HS-5 (cell line): ENCODE measurements around the gene GLRA3.
"Not testable (repeated sequence)": the region's sequence is repeated elsewhere in the genome, so short reads cannot be mapped to it uniquely, and the experiment has no call there.

Experiments
- DNase-seq: peaks from one replicate; pipeline ENCODE4 v3.0.0-alpha.2; 2012; ENCODE audit warnings: low read depth

The GLRA3 gene

DNA sequence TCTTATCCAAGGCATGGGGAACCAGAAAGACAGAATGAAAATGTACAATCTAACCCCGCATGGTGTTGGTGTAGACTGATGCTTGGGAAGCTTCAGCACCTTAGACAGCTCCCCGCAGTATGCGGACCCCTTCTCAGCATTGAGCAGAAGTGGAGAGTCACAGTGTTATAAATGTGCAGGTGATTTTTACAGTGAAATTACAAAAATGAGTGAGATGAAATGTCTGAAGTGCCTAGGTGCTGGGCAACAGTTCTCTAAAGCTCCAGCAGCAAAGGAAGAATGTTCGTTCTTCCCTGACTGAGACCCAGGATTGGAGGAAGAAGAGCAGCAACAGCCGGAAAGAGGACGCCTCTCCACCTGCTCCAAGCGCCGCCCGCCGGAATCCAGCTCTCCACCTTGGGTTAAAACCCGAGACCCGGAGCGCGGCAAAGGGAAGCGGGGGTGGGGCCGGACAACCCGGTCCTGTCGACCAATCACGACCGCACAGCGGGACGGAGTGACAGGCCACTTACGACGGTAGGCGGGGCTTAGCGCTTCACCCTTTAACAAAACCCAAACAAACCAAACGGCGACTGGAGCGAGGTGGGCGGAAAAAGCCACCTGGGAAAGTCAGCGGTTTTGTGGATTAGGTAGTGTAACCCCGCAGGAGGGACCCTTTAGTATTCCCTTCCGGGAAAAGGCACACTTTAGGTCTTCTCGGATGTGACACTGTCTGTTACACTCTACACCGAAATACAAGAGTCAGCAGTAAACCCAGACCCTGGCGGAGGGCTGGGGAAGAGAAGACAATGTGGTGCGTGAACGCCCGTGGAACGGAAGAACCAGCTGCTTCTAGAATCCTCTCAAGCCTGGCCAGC is at the start of gene GLRA3:
Gene GLRA3 (minus strand): TSS at position 403 of the 857 bp plus-strand sequence. CDS start 436 bp downstream, outside the sequence.
- DNase-seq: no peak

DNA sequence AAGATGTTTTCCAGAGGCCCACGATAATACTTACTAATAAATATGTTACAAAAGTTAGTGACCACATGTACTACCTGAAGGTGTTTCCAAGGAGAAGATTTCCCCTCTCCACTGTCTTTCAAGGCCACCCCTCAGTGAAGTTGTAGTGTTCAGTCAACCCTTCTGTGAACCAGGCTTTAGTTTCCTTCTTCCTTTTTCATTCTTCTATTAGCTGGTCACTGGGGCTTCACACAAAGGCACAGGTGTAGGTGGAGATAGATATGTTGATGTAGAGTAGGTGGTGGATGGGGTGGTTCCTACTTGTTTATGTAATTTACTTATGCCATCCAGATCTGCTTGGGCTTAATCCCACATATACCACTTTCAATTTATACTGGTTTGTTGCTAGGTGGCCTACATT is 45.9 kb upstream of the GLRA3 start:
- DNase-seq: no peak

DNA sequence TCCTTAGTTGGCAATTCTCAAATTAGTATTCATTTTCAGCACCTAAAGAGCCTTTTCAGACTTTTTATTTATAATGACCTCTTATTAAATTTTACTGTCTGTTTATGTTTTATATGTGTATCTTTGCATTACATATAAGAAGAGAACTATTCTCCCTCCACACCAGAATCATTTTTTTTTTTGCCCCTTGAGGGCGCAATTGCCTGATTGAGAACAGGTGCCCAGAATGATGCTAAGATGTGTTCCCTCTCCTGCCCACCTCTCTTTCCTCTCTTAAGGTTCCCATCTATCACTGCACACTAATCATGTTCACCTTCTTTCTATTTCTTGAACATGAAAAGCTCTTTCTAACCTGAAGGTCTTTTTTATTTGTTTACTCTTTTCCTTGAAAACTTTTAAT is 44.9 kb upstream of the GLRA3 start:
- no peak for DNase-seq

DNA sequence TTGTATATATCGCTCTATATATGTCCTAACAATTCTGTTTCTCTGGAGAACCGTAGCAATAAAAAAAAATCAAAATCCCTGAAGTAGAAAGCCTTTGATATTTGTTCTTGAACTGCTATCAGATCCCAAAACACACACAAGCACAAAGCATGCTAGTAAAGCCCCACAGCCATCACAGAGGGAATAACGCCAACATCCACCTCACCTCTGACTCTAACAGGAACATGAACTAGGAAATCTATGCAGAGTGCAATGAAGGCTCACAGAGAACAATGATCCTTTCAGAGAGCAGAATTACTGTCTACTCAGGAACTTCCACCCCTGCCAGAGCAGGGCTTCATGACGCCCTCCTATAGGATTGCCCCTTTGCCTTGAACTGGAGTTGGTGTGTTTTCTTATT is 44.1 kb upstream of the GLRA3 start:
- DNase-seq: not testable (repeated sequence)

DNA sequence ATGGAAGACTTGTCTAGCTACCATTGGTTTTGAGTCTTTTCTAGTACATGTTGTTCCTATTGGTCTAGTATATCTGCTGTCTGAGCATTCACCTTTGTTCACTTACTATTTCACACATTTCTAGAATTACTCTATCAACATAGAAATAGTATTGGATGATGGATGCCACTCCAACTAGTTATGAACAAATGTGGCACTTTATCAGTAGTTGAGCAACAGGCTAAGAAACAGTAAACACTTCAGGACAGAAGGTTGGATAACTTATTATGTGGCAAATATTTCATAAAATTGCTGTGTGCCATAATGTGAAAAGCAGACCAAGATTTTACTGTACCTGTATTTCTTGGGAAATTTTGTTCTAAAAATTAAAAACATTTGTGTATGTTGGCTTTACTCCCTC is 42.4 kb upstream of the GLRA3 start:
- DNase-seq: no peak

DNA sequence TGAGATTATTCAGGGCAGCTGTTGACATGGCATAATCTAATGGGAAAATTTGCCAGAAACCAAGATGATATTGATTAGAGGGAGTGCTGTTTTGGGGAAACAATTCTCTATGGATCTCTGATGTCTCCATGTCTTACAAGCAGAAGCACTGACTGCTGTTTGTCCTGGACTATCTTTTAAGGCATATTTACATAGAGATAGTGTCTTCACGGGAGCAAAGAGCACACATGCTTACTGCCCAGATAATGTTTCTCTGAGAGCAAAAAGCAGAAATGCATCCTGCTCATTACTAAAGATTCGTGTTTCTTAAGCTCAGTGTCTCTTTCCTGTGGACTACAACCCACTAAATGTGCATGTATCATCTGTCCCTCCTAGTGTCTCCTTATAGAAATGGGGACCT is 41.3 kb upstream of the GLRA3 start:
- no peak for DNase-seq

DNA sequence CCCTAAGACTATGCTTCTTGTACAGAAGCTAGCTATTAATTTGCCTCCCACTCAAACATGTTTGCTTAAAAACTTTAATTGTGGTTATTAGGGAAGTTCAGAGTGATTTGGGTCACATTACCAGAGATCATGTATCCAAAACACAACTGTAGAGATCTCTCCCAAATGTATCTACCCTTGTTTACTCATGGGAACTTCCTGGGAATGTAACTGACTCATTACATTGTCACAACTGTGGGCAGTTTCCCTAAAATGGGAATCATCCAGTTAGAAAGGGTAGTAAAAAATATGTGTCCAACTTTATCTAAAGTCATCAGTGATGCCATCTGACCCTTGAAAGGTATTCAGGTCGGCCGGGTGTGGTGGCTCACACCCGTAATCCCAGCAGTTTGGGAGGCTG is 40.3 kb upstream of the GLRA3 start:
- peak; percentile 13 for DNase-seq

DNA sequence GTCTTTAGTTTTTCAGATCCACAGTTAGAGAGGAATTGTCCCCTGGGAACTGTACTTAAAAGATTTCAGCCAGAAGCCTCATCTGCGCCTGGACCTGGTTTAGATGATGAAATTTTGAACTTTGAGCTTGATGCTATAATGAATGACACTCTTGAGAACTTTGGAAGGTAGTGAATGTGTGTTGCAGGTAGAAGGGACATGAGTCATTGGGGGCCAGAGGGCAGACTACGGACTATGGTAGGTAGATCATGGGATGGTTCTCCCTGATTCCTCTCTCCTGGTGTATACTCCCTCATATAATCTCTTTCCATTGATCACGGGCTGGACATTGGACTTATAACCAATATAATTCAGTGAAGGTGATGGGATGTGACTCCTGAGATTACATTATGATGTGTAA is 38.9 kb upstream of the GLRA3 start:
- DNase-seq: no peak

DNA sequence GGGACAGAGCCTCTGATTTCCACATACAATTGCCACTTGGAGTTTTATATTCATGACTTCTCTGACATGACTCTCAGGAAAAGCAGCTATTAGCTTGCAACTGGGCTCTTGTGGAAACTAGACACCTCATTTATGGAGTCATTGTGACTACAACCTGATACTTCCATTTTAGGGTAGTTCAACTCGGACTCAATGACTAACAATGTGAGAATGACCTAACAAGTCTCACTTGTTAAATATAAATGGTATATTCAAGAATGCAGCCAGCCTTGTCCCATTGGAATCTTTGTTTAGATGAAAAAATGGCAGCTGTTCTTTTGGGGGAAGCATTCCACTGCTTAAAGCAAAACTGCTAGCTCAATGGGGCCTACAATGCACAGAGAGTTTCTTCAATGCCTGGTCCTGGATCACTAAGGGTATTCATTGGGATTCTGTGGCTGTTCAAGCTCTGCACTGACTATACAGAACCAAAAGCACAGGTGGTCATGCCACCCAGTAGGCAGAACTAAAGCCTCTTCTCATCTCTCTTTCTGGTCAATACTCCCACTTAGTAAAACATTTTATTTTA is 36.5 kb upstream of the GLRA3 start:
- no peak for DNase-seq

DNA sequence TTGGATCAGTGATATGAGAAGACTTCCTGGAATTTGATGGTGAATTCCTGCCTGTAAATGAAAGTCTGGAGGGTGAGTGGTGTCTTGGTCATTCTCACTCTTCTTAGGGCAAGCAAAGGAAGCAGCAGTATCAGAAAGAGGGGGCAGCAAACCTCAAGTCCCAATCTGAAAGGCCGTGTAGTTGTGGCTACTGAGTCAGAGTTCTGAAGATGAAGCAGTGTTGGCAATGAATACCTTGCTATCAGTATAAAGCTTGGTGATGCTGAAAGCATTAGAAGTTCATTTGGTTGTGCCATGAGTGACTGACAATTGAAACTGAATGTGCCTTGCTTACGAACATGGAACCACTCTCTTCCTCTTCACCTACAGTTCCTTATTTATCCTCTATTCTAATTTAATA is 35.0 kb upstream of the GLRA3 start:
- no peak for DNase-seq

DNA sequence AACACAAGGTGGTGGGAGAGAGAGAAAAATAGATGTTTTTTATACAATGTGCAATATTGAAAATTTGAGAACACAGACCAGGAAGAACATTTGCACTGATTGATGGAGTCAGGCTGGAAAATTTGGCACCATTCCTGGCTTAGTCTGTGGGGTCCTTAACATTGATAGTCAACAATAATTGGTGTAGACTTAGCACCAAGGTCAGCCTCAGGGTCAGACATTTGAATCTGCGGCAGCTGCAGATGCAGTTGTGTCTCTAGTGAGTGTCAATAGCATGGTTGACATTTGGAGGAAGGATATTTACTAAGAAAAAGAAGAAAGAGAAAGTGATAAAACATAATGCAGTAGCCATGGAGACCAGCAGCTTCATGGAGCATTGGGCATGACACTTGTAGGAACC is 31.5 kb upstream of the GLRA3 start:
- DNase-seq: no peak

DNA sequence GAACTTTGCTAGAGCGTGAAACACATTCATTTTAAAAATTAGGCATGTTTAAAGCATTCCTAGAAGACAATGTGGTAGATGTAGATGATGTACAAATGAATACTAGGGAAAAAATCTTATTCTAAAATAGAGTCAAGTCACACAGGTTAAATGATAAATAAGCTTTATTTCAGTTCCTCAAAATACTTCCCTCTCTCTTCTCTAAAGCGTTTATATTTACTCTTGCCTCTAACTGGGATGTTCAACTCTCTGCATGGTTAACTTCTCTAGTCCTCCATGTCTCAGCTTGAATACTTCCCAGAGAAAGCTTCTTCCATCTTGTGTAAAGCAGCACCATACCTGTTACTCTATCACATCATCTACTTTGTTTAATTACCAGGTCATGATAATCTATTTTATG is 30.9 kb upstream of the GLRA3 start:
- DNase-seq: no peak

DNA sequence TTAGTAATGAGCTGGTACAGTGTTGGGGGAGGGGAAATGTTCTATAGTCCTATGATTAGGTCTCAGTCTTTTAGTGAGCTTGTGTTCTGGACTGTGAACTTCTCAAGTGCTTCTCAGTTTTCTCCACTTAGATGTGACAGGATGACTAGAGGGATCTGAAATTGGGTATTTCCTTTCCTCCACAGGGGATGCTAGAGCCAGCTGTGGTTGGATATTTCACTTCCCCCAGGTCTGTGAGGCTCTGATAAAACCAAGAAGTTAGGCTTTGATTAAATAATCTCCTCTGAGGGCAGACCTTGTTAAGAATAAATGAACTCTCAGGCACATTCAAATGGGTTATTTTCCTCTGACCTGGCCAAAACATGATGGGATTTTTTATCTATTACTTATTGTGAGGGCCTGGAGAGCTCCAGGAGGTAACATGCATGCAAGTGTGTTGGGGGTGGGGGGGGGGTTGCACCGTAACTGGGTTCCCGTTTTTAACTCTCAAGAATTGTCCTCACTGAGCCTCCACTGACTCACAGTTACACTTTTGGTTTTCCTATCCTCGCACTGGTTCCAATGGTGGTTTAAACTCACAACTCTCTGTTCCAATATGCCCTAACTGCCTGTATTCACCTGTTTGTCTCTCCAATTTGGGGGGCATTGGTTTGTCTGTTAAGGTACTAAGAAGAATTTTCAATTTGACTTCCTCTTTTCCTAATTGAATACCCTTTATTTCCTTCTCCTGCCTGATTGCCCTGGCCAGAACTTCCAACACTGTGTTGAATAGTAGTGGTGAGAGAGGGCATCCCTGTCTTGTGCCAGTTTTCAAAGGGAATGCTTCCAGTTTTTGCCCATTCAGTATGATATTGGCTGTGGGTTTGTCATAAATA is 28.1 kb upstream of the GLRA3 start:
- no peak for DNase-seq

DNA sequence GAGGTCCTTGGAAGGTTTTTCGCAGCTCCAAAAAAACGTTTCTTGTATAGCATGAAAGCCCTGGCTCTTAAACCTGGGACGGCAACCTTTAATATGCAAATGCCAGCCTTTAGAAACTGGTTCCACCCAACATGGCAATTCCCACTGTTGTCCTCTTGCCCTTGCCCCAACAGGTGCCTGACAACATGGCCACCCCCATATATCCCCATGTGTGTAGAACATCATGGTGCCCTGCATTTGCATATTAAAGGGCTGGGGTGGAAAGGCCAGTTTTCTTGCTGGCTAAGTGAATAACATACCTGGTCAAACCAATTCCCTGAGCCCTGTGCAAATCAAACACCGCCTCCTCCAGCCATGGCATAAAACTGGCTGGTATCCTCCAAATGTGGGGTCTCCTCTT is 26.0 kb upstream of the GLRA3 start:
- DNase-seq: no peak

DNA sequence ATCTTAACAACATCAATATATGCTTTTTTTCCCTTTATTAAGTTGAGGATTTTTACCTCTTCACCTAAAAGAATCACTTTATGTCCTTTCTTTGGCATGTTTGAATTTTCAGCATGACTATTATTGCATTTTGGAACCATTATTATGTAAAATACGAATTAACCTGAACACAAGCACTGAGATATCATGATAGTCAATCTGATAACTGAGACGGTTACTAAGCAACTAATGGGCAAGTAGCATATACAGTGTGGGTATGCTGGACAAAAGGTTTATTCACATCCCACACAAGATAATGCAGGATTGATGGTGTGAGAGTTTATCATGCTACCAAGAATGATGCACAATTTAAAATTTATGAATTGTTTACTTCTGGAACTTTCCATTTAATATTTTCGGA is 24.6 kb upstream of the GLRA3 start:
- no peak for DNase-seq

DNA sequence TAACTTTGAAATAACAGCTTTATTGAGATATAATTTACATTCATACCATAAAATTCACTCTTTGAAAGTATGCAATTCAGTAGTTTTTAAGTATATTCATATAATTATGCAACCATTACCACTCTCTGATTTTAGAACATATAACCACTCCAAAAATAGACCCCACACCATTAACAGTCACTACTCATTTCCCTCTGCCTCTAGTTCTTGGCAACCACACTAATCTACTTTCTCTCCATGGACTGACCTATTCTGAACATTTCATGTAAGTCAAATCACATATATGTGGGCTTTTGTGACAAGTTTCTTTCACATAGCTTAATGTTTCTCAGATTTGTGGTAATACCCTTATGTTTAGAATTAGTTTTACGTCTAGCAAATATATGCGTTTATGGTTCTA is 19.5 kb upstream of the GLRA3 start:
- no peak for DNase-seq

DNA sequence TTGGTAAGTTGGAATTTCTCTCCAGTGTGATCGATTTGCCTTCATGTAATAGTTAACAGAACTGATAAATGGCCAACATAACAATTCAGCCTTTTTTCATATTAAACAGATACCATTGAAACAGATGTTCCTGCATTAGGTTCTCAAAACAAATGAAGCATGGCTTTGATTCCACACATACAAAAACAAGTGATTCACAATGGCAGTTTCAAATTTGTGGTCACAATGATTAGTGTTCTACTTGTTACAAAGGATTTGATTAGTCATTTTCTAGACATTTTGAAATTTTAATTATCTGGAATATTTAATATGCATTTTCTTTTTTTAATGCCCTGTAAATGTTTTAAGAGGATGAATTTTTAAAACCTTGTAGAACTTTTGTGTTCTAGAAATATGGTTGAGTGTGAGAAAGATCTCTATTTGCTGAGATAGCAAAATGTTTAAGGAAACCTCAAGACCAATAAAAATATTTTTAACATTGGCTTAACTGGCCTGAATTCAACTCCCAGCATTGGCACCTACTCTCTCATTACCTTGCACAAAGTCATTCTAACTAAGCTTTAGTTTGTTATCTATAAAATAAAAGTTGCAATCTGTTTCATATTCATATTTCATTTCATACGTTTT is 18.9 kb upstream of the GLRA3 start:
- DNase-seq: no peak

DNA sequence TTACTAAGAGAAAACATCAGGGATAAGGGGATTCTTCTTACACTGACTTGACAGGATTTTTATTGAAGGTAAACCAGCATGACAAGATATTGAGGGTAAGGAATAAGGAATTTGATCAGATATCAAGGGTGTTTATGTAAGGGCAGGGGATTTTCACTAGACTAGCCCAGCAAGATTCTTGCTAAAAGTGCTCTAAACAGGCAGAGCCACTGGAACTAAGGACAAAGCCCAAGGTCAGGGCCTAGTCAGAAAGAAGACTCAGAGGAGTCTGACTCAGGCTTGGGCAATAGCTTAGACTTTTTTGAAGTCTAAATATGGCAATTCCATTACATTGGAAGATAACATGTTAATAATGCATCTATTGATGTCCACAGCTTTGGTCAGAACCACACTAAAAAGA is 6.5 kb upstream of the GLRA3 start:
- DNase-seq: no peak

DNA sequence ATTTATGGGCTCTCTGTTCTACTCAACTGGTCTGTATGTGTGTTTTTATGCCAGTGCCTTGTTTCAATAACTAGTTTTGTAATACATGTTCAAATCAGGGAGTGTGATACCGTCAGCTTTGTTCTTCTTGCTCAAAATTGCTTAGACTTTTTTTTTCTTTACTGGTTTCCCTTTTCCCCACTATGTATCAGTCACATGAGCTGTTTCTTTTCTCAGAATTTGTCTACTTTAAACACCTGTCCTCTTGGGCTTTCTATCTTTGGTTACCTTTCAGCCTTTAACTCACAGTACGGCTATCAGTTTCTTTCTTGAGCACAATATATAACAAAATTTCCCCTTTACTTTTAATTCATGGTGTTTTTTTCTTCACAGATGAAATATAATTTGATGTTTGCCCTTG is 5.4 kb upstream of the GLRA3 start:
- no peak for DNase-seq

DNA sequence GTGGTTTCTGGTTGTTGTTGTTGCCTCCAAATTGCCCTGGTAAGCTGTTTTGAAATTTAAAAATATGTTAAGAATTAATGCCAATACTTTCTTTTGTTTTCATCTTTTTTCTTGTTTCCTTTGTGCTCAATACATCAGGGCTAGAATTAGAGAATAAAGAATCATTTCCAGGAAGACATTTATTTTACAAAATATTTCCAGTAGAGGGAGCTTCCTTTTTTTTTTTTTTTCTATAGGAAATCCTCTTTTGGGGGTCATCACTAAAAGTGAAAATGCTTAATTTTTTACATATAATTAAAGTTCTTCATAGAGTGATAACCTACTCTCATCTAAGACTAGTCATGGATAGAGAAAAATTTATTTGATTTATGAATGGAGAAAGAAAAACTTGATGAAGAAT is 2.4 kb downstream of the GLRA3 start:
- DNase-seq: no peak

DNA sequence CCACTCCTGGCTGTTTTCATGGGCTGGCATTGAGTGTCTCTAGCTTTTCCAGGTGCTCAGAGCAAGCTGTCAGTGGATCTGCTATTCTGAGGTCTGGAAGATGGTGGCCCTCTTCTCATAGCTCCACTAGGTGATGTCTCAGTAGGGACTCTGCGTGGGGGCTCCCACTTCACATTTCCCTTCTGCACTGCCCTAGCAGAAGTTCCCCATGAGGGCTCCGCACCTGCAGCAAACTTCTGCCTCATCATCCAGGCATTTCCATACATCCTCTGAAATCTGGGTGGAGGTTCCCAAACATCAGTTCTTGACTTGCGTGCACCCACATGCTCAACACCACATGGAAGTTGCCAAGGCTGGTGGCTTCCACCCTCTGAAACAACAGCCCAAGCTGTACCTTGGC is 13.8 kb downstream of the GLRA3 start:
- DNase-seq: no peak

DNA sequence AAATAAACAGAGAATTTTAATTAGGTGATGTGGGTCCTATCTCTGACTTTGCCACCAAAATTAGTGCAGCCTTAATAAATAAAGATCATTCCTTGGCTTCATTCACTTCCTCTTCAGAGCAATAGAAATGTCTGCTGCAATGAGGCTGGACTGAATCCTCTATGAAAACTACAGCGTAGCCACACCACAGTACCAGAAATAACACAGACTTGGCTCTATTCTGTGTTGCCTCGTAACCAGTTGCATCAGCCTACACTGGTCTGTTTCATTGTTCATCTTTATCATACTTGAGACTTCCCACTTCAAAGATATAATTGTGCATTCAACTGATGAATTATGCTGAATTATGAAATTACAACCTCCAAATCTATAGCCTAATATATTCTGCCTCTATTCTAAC is 15.8 kb downstream of the GLRA3 start:
- DNase-seq: no peak

DNA sequence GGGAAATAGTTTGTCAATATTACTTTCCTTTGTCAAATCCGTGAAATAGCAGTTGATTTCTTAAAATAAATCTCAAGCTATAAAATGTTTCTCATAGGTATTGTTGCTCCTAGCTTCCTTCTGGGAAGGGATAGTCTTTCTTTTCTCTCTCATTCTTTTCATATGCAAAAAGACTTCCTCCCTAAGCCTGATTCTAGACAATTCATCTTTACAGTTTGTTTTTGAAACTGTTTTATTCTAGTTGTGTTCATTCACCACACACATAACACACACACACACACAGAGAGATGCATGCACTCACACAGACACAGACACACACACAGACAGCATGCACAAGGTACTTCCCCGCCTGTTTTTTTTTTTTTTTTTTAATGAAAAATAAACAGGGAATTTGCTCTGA is 18.2 kb downstream of the GLRA3 start:
- DNase-seq: no peak
